ENCODE results near the gene TUBA3E.
A peak's percentile ranks its signal among the peaks of the same experiment; 100 is the strongest.
"Not testable (repeated sequence)": the region's sequence is repeated elsewhere in the genome, so short reads cannot be mapped to it uniquely, and the experiment has no call there.

Gene TUBA3E

GRCh38 chr2:130191319-130191718, 6.9 kb downstream of the TUBA3E start:
- not testable (repeated sequence) for DNase-seq (ENCODE audit: low read depth)

GRCh38 chr2:130190237-130190636, 8.0 kb downstream of the TUBA3E start:
- DNase-seq (ENCODE audit: low read depth) = no peak

DNA sequence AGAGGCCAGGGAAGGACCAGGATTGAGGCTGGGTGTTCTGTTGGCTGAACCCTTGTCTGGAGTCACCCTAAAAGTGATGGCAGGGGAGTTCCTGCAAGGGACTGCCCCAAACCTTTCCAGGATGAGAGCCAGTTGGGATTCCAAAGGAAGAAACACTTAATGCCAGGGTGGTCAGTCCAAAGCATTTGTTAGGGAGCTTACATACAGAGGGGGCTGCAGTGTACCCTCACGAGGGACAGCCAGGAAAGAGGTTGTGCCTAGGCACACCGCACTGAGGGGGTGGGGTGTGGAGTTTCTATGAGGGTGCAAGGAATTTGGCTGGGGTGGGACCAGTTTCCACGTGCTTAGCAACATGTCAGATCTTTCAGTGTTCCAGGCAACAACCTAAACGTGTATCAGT, 9.3 kb downstream of the TUBA3E start:
- not testable (repeated sequence) for DNase-seq (ENCODE audit: low read depth)

DNA sequence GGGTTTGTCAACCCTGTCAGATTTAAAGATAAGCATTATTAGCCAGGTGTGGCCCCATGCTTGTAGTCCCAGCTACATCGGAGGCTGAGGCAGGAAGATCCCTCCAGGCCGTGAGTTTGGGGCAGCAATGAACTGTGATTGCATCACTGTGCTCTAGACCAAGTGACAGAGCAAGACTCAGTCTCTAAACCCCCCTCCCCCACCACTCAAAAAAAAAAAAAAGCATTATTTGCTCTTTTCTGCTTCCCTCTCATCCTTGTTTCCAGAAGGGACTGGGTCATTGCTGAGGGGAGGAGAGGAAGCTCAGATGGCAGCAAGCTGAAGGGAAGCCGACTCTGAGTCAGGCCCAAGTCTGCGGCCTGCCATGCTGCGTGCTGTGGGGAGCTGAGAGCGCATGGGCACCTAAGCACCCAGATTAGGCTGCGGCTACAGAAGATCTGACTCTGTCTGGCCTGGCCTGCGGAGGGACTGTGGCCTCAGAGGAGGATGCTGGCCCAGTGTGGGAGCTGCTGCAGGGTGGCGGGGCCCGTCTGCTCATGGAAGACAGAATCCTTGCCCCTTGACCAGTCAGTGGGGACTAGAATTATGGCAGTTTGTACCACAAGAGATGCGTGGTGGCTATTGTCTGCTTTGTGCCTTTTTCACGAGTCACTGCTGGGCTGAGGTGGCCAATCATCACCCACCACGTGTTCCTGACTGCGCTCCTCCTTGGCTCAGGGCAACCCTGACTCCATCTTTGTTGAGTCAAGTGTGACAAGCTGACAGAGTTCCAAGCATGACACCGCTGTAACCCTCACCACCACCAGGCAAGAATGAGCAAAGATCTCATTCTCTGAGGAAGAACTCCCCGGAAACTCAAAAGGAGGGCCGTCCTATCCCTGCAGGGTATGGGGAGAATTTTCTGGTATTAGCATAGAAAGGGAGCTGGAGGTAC, 10.1 kb downstream of the TUBA3E start:
- DNase-seq (ENCODE audit: low read depth) = not testable (repeated sequence)

GRCh38 chr2:130187268-130187667, 11.0 kb downstream of the TUBA3E start:
- DNase-seq (ENCODE audit: low read depth) = no peak

GRCh38 chr2:130186391-130186790, 11.8 kb downstream of the TUBA3E start:
- DNase-seq (ENCODE audit: low read depth) = no peak

DNA sequence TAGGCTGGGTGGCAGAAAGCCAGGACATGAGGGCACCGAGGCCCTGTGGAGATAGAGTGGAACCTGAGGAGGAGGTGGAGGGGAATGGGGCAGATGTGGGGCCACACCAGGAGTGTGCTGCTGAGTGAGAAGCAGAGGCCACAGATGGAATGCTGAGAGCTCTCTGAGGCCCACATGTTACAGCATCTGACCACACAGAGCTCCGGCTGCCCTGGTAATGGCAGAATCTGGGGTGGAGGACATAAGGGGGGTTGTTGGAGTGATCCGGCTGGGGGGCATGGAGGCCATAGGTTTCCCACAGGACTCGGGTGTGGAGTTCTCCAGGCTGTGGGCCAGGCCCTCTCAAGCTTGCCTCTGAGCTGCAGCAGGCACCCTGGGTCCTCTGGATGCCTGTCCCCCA, 12.3 kb downstream of the TUBA3E start:
- no peak for DNase-seq (ENCODE audit: low read depth)

GRCh38 chr2:130185436-130185835, 12.8 kb downstream of the TUBA3E start:
- no peak for DNase-seq (ENCODE audit: low read depth)

DNA sequence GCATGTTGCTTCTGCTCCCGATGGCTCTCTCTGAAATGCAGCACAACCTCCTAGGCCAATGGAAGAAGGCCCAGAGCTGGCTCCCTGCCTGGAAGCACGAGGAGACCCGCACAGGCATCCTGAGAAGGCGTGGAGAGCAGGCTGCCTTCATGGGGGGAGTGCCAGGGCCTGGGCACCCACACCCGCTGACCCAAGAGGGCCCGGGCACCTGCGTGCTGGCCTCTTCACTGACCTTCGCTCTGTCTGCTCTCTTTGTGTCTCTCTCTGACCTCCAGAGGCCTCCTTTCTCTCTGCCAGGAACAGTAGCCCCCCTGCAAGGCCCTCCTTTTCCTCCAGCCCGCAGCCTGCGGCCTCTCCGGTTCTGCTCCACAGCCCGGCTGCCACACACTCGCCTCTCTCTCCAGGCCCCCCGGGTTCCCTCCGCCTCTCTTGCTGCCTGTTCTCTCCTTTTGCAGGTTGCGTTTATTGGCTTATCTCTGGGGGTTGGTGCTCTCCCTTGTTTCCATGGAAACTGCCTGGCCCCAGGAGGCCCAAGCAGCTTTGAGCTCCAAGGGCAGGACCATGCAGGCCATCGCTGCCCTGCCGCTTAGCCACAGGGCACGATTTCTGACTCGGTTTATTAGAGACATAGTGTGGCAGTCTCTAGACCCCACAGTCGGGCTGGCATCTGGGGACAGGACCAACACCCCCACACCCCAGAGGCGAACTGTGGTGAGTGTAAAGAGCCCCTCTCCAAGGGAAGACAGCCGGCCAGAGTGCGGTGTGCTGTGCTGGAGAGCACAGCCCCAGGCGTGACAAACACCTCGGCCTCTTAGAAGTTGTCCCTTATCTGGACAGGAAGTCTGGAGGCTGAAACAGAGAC, 14.5 kb downstream of the TUBA3E start:
- DNase-seq (ENCODE audit: low read depth) = no peak

GRCh38 chr2:130182826-130183511, 15.3 kb downstream of the TUBA3E start:
- not testable (repeated sequence) for DNase-seq (ENCODE audit: low read depth)

DNA sequence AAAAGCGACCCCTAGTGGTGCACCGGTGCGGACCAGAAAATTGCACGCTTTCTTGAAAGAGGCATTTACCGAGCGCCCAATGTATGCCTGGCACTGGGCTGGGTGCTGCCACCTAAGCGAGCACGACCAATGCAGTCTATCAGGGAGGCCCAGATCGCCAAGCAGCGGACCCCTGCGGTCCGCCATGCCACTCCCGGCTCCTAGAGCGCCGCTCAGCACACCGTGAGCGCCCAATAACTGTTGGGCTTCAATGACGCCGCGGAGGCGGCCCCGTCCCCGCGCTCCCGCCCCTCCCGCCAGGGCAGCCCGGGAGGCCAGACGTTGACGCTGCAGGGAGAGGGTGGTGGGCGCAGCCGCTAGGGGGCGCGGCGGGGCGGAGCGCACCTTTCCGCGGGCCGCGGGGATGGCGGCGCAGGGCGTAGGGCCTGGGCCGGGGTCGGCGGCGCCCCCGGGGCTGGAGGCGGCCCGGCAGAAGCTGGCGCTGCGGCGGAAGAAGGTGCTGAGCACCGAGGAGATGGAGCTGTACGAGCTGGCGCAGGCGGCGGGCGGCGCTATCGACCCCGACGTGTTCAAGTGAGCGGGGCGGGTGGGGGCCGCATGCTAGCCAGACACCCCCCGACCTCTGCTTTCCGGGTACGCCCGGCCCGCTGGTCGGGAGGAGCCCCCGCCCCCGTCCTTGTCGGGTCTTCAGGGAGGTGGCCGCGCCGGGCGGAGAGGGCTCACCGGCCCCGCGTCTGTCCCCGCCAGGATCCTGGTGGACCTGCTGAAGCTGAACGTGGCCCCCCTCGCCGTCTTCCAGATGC, 16.2 kb downstream of the TUBA3E start, which contains the start of gene MZT2B:
Gene MZT2B (plus strand): TSS at position 383 of the 803 bp plus-strand sequence. CDS start 21 bp downstream, at position 404.
- peak; percentile 87 for DNase-seq (ENCODE audit: low read depth)

DNA sequence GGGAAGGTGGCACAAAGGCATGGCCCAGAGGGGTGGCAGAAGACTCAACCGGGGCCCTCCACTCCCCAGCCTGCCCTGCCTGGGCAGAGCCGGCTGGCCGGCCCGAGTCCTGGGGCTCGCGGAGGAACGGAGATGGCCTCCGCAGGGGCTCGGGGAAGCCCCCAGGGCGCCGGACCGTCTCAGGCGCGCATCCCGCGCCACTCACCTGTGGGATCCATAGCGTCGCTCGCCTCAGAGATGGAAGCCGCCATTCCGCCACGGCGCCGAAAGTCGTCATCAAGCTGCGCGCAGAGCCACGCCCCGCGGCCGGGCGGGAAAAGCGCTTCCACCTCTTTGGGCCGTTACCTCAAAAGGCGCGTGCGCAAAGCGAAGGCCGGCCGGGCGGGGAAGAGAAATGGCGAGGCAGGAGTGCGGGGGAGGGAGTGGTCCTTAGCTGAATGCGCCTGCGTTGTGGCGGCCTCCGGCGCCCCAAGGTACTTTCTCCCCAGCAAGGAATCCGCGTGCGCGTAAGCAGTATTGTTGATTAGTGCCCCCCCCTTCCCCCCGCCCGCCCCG, 16.8 kb downstream of the TUBA3E start, which contains the start of gene SMPD4:
Gene SMPD4 (minus strand): TSS at position 278 of the 555 bp plus-strand sequence. CDS start 5,010 bp downstream, outside the sequence.
- peak; percentile 97 for DNase-seq (ENCODE audit: low read depth)

DNA sequence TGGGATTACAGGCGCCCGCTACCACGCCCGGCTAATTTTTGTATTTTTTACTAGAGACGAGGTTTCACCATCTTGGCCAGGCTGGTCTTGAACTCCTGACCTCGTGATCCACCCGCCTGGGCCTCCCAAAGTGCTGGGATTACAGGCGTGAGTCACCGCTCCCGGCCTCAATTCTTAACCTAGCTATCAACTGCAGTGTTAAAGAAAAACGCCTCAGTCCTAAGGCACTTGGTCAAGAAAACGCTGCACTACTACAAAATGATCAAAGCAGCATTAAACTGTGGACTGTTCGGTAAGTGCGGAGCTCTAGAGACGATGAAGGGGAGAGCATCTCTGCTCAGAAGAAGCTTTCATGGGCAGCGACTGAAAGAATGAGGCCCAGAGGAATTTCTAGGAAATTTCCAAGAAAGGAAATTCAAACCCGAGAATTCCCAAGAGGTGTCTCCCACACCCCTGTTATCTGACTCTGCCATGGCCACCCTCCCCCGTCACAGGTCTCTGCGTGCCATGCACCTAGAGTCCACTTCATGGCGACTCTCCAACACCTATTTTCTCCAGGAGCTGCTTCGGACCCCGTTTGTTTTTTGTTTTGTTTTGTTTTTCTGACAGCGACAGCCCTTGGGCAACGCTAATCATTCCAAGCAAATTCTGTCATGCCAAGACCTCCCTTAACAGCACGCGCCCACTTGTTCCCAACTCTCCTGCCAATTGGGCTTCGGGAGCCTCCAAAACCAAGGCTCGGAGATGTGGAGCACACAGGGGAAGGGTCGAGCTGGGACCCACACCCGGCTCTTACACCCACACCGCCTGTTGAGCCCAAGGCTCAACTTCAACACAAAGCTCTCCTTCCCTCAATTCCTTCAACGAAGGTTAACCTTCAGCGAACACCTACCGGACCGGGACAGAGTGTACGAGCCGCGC, 17.6 kb downstream of the TUBA3E start:
- DNase-seq (ENCODE audit: low read depth) = not testable (repeated sequence)

DNA sequence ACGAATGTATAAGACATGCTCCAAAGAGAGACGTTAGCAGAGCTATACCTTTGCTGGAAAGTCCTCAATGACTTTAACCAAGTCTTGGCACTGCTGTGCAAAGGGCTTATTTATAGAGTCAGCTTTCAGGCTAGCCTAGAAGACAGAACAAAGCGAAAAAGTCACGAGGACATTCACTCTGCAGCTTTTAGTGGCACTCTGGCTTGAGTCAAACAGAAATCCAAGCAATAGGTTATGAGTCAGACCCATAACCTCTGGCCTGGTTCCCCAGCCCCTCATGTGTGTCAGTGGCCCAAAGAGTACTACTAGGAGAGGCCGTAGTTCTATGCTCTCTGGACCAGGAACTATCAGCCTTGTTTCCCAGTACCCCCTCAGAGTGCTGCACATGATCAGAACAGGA, 23.4 kb downstream of the TUBA3E start:
- not testable (repeated sequence) for DNase-seq (ENCODE audit: low read depth)

- DNase-seq (ENCODE audit: low read depth) = no peak
Measured at GRCh38 chr2:130169896-130170295, 28.3 kb downstream of the TUBA3E start.

DNA sequence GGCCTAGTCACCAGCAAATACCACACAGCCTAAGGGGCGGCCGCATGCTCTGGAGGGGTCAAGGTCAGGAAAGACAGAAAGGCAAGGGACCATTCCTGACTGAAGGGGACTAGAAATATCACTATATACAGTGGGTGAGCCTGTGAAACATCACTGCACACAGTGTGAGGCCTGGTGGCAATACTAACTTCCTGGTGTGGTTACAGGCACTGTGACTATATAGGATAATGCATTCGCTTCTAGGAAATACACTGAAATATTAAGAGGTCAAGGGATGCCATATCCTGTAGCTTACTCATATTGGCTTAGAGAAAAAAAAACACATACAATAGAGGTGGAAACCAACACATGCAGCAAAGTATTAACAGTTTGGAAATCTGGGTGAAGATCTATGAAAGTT, 29.1 kb downstream of the TUBA3E start:
- DNase-seq (ENCODE audit: low read depth) = not testable (repeated sequence)

- DNase-seq (ENCODE audit: low read depth) = not testable (repeated sequence)
Measured at GRCh38 chr2:130166611-130167010, 31.6 kb downstream of the TUBA3E start.

- no peak for DNase-seq (ENCODE audit: low read depth)
Measured at GRCh38 chr2:130165293-130166016, 32.8 kb downstream of the TUBA3E start.

DNA sequence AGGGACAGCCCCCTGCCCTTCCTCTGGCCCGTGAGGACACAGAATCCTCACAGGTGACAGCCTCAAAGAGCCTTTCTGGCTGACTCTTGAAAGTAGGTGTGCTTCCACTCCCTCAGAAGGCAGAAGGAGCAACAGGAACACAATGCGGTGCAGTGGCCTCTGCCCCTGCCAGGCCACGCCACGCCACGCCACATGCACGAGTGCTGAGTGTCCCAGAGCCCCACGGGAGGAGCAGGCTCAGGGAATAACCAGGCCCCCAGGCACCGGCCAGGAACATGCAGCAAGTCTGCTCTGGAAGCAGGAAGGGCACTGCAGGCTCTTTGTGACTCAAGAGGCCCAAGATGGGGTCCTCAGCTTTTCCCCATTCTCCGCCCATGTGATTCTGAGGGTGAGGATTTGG, 35.3 kb downstream of the TUBA3E start:
- no peak for DNase-seq (ENCODE audit: low read depth)
